ENCODE data around the gene DOCK4.

Gene DOCK4

GRCh38 chr7:111986601-111987000 lies 219.6 kb downstream of the DOCK4 start:
- TF ChIP-seq ZFX (IDR thresholded peaks at IDR 0.05; ENCODE audit: borderline replicate concordance) = no peak
- TF ChIP-seq, protein P1, sequence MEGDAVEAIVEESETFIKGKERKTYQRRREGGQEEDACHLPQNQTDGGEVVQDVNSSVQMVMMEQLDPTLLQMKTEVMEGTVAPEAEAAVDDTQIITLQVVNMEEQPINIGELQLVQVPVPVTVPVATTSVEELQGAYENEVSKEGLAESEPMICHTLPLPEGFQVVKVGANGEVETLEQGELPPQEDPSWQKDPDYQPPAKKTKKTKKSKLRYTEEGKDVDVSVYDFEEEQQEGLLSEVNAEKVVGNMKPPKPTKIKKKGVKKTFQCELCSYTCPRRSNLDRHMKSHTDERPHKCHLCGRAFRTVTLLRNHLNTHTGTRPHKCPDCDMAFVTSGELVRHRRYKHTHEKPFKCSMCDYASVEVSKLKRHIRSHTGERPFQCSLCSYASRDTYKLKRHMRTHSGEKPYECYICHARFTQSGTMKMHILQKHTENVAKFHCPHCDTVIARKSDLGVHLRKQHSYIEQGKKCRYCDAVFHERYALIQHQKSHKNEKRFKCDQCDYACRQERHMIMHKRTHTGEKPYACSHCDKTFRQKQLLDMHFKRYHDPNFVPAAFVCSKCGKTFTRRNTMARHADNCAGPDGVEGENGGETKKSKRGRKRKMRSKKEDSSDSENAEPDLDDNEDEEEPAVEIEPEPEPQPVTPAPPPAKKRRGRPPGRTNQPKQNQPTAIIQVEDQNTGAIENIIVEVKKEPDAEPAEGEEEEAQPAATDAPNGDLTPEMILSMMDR (IDR thresholded peaks at IDR 0.05) = no peak
- H3K27ac ChIP-seq = no peak overlapping the region

DNA sequence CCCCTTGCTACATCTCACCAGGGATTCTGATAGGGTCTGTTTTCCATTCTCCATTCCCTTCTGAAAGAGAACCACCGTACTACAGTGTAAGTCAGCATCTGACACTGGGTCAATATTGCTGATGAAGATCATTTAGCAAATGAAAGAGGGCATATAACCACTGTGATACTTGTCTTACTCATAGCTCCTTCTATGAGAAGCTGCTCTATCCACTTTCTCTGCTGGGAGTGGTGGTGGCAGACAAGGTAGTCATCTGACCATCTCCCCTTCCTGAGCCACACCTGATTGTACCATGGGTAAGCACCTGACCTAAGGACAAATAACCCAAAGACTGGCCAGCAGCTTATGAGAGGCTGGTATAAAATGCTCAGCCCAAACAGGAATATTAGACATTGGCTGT lies 220.4 kb downstream of the DOCK4 start:
- no peak overlapping the region for H3K27ac ChIP-seq
- TF ChIP-seq, protein P1 (IDR thresholded peaks at IDR 0.05) = no peak

DNA sequence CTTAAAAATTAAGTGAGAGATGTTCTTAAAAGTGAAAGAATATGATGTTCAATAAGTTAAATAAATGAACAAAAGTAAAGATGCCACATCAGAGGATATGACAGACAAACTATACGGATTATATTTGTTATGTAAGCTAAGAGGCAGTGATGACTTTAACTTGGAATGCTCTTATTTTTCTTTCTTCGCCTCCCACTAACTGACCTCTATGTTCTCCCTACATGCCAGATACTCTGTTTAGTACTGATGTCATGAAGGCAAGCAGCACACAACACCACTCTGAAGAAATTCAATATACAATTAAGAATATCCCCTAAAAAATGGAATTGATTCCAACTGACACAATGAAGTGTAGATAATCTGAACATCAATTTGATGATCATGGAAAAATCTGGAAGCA lies 223.4 kb downstream of the DOCK4 start:
- no peak for TF ChIP-seq ZFX (IDR thresholded peaks at IDR 0.05; ENCODE audit: borderline replicate concordance)
- TF ChIP-seq, protein P1 (IDR thresholded peaks at IDR 0.05) = no peak

GRCh38 chr7:111982133-111982532 lies 224.1 kb downstream of the DOCK4 start:
- no peak overlapping the region for H3K27ac ChIP-seq
- no peak for TF ChIP-seq ZFX (IDR thresholded peaks at IDR 0.05; ENCODE audit: borderline replicate concordance)
- TF ChIP-seq, protein P1 (IDR thresholded peaks at IDR 0.05) = no peak

More for the DNA sequence above, 223.4 kb downstream of the DOCK4 start:
- no peak overlapping the region for H3K27ac ChIP-seq

DNA sequence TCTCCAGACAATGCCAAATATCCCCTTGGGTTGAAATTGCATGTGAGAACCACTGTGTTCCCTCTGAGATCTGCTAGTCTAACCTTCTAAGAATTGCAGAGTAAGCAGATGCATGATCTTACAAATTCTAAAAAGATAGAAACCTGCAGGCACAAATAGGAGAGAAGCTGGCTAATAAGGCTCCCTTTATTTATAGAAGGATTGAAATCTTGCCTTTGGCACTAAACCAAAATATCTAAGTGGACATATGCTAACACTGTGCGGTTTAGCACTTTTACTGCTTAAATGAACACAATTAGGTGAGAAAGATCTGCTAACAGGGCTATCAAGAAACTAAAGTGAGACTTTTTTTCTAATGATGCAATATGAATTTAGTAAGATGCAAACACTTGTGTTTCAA lies 225.5 kb downstream of the DOCK4 start:
- no peak overlapping the region for H3K27ac ChIP-seq
- TF ChIP-seq, protein P1 (IDR thresholded peaks at IDR 0.05) = no peak
- no peak for TF ChIP-seq ZFX (IDR thresholded peaks at IDR 0.05; ENCODE audit: borderline replicate concordance)

GRCh38 chr7:111975346-111975745 lies 230.9 kb downstream of the DOCK4 start:
- H3K27ac ChIP-seq = no peak overlapping the region
- TF ChIP-seq ZFX (IDR thresholded peaks at IDR 0.05; ENCODE audit: borderline replicate concordance) = no peak
- TF ChIP-seq, protein P1 (IDR thresholded peaks at IDR 0.05) = no peak

- TF ChIP-seq ZFX (IDR thresholded peaks at IDR 0.05; ENCODE audit: borderline replicate concordance) = no peak
- TF ChIP-seq, protein P1 (IDR thresholded peaks at IDR 0.05) = no peak
Observed at GRCh38 chr7:111960984-111961383, 245.2 kb downstream of the DOCK4 start.

More at GRCh38 chr7:111960984-111961383, 245.2 kb downstream of the DOCK4 start:
- H3K27ac ChIP-seq = no peak overlapping the region

Measured in 22Rv1 (cell line).